Activated CD4-positive, alpha-beta T cell treated with anti-CD3 and anti-CD28 coated beads, Interleukin-2, amount 50 U/mL, for 1 hour (primary cell): ENCODE data around the gene MRS2.
"Not testable (repeated sequence)": the region's sequence is repeated elsewhere in the genome, so short reads cannot be mapped to it uniquely, and the experiment has no call there.

Experiments used
- DNase-seq: peaks from one replicate; pipeline ENCODE4 v3.0.0-alpha.2; 2020

MRS2 gene

GRCh38 chr6:24391756-24392405, 10.9 kb upstream of the MRS2 start:
- DNase-seq, result no peak

- no peak for DNase-seq
Observed at GRCh38 chr6:24394061-24394779, 8.5 kb upstream of the MRS2 start.

DNA sequence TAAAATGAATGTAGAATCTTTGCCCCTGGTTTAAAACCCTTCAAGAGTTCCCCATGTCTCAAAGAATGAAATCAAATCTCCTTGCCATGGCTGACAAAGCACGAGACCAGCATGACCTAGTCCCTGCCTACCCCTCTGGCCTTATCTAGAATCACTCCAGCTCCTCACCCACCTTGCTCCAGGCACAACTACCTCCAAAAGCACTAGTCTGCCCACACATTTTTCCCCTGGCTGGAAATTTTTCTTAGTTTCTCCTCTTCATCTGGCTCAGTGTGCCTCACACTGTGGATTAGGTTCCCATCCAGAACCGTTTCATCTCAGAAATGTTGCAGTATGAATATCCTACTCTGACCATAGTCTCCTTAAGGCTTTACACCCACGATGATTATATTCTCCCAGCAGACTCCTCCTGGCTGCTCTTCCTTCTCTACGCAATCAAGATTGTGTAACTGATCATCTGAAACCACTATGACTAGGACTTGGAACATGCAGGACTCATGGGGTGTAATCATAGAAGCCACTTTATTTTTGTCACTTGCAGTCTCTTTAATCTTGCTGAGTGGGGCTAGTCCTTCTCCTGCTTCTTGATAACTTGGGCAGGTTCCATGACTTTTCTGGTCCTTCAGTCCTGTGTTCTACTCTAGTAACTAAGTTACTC, 7.8 kb upstream of the MRS2 start:
- no peak for DNase-seq

- DNase-seq, result no peak
Observed at GRCh38 chr6:24396824-24397223, 5.9 kb upstream of the MRS2 start.

DNA sequence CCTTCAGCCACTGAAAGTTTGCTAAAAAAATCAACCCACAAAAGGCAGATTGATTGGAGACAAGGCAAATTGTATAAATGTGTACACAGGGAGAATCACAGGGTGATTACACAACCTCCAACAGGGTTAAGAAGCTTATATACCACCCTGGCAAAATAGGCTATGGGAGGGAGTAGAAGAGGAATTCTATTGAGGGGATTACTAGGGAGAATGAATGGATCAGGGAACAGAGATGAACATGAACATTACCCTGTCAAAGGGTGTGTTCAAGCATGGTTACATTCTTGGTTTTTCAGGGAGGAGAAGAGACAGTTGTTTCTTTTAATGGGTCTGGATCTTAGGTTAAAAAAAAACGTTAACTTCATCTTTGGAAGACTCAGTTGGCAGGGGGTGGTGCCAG, 5.1 kb upstream of the MRS2 start:
- DNase-seq, result no peak

GRCh38 chr6:24400045-24401039, 2.4 kb upstream of the MRS2 start:
- not testable (repeated sequence) for DNase-seq

DNA sequence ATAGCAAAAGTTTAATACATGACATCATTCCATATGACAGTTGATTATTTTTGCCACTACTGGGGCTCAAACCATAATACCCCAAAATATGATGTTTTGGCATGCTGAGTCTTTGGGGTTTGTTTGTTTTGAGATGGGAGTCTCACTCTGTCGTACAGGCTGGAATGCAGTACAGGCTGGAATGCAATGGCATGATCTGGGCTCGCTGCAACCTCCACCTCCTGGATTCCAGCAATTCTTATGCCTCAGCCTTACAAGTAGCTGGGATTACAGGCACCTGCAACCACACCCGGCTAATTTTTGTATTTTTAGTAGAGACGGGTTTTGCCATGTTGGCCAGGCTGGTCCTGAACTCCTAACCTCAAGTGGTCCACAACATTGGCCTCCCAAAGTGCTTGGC, 1.3 kb upstream of the MRS2 start:
- DNase-seq, result no peak

DNA sequence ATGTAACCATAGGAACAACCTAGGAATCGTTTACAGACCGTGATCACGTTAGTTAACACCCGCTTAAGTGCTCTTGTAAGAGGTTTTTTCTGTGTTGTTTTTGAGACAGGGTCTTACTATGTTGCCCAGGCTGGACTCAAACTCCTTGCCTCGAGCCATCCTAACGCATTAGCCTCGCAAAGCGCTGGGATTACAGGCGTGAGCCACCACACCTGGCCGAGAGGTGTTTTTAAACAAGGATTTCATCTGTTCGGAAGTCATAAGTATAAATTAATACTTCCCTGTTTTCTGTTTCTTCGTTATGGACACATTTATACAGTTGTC, 727 bp downstream of the MRS2 start:
- DNase-seq, result no peak

GRCh38 chr6:24405262-24405661, 2.5 kb downstream of the MRS2 start:
- DNase-seq, result no peak

DNA sequence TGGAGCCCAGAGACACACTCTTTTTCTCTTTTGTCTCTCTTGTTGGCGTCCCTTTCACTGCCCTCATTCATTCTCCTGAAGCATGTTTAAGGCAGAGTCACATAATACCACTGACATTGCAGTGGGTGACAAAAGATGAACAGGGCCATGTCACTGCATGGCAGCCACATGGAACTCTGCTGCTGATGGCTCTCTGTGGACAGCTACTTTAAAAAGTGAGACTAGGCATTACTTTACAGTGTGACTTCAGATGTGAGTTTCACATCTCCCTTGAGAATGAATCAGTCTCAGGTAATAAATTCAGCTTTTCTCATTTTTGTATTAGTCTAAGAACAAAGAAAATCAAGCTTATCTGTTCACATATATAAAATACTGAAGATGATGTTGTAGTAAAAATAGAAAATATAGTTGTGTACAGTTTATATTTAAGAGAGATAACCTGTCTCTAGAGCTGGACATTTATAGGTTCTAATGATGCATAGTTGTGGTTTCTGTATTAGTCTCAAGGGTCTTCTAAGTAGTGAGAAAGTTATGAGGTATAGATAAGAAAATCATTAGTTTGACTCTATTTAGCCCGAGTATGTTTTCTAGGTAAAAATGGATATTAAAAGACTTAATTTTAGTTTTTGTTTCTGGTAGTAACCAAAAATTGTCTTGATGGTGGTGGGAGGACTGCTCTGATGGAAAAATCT, 6.1 kb downstream of the MRS2 start:
- no peak for DNase-seq

DNA sequence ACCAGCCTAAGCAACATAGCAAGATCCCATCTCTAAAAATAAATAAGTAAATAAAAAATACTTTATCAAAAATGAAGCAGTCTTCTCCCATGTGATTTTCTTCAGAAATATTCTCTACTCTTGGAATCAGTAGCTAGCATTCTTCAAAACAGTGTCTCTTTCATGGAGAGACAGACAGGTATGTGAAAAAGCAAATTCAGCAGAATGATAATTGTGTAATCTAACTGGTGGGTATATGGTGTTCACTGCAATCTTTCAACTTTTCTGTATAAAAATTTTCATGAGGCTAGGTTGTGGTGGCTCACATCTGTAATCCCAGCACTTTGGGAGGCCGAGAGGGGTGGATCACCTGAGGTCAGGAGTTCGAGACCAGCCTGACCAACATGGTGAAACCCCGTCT, 7.9 kb downstream of the MRS2 start:
- DNase-seq, result no peak

- no peak for DNase-seq
Observed at GRCh38 chr6:24412294-24412693, 9.6 kb downstream of the MRS2 start.

DNA sequence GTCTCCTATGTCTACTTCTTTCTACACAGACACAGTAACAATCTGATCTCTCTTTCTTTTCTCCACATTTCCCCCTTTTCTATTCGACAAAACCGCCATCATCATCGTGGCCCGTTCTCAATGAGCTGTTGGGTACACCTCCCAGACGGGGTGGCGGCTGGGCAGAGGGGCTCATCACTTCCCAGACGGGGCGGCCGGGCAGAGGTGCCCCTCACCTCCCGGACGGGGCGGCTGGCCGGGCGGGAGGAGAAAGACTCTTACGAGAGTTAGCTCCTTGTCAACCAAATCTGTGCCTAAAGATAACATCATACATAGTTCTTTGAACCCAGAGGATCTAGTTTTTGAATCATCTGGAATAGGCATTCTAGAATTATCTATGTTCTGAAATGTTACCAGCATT, 11.8 kb downstream of the MRS2 start:
- DNase-seq, result not testable (repeated sequence)

DNA sequence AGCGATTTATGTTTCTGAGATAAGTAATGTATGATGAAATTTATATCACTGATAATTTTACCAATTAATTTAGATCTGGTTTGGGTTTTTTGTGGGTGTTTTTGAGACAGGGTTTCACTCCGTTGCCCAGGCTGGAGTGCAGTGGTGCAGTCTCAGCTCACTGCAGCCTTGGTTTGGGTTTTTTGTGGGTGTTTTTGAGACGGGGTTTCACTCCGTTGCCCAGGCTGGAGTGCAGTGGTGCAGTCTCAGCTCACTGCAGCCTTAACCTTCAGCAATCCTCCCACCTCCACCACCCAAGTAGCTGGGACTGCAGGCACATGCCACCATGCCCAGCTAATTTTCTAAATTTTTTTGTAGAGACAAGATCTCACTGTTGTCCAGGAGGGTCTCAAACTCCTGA, 13.0 kb downstream of the MRS2 start:
- DNase-seq, result no peak

- DNase-seq, result no peak
Observed at GRCh38 chr6:24419526-24419925, 16.8 kb downstream of the MRS2 start.

GRCh38 chr6:24425091-24425490, 22.4 kb downstream of the MRS2 start:
- DNase-seq, result no peak

- no peak for DNase-seq
Observed at GRCh38 chr6:24426729-24427446, 24.2 kb downstream of the MRS2 start.

- DNase-seq, result no peak
Observed at GRCh38 chr6:24428615-24429014, 25.9 kb downstream of the MRS2 start.

- DNase-seq, result no peak
Observed at GRCh38 chr6:24429146-24429545, 26.4 kb downstream of the MRS2 start.

GRCh38 chr6:24430086-24430485, 27.4 kb downstream of the MRS2 start:
- no peak for DNase-seq

GRCh38 chr6:24431045-24431451, 28.3 kb downstream of the MRS2 start:
- no peak for DNase-seq

- no peak for DNase-seq
Observed at GRCh38 chr6:24432611-24433010, 29.9 kb downstream of the MRS2 start.
